HCT116 (cell line): ENCODE results near the gene RHOBTB1. TPM values are rescaled to one million over a fixed set of nuclear protein-coding genes. Genes with fewer than 3 reads are reported as not detected.

ENCODE experiments used
- ATAC-seq: fragments of 200-7000 bp; cut with Tn5 transposase; 2 replicates; pipeline ENCODE4 v1.9.1; 2020; ENCODE audit warnings: mild to moderate bottlenecking, moderate library complexity
- BruUV-seq: library from RNA; stranded (reverse); fragments of 400-500 nt; replicated peaks from 2 replicates; lab custom pipeline; 2021; lab: Mats Ljungman, UMichigan
- CTCF ChIA-PET: fragments of 300-600 bp; sonication (Branson Sonifier 250); formaldehyde crosslinking; loops from one replicate; lab custom pipeline; 2021; ENCODE audit warnings: antibody characterized with exemption; lab: Charles Lee
- POLR2A ChIA-PET: fragments of 300-600, 350-600 bp; sonication (Branson Sonifier 250); formaldehyde crosslinking; loops from one replicate; lab custom pipeline; 2021; ENCODE audit warnings: antibody characterized with exemption; lab: Charles Lee
- RAD21 ChIA-PET, 2 experiments: fragments of 300-600 bp; sonication (Branson Sonifier 250); formaldehyde crosslinking; loops; one replicate each; lab custom pipeline; 2023; ENCODE audit warnings: low total read pairs in 2 of 2; ENCODE audit not compliant: uncharacterized antibody in 2 of 2, unreplicated experiment in 2 of 2, low non-redundant PET in 1 of 2; lab: Charles Lee
- DNase-seq: peaks from one replicate; pipeline ENCODE4 v3.0.0-alpha.2; 2010; ENCODE audit warnings: low read depth, low spot score
- H2AFZ ChIP-seq: fragments of 200-600 bp; shearing (Covaris generic), sonication (generic); 2 replicates; pipeline ENCODE4 v1.6.1; 2017; ENCODE audit warnings: low read depth, mixed run types, mixed read lengths, antibody characterized with exemption, low read length; ENCODE audit not compliant: poor library complexity, severe bottlenecking
- H3K27ac ChIP-seq: 2 replicates; pipeline ENCODE4 v1.5.1; 2012; ENCODE audit warnings: low read depth, low read length
- H3K27me3 ChIP-seq: fragments of 200-600 bp; sonication (generic); 2 replicates; pipeline ENCODE4 v1.6.1; 2016; ENCODE audit warnings: mixed run types, low read length, mixed read lengths; ENCODE audit not compliant: insufficient read depth
- H3K36me3 ChIP-seq, 2 experiments: fragments of 200-500 bp in 1 of 2; fragments of 200-600 bp in 1 of 2; sonication (Bioruptor generic) in 1 of 2; sonication (generic) in 1 of 2; 2 replicates each; pipeline versions ENCODE4 v1.5.1 to v1.6.1; 2014 to 2016; ENCODE audit warnings: low read length in 2 of 2, inconsistent platforms in 1 of 2, mixed read lengths in 1 of 2, mixed run types in 1 of 2; ENCODE audit not compliant: insufficient read depth in 2 of 2, control insufficient read depth in 1 of 2
- H3K4me1 ChIP-seq, 2 experiments: fragments of 200-600 bp in 1 of 2; sonication (generic) in 1 of 2; 2 replicates each; pipeline versions ENCODE4 v1.5.1 to v1.6.1; 2012 to 2017; ENCODE audit warnings: low read length in 2 of 2, inconsistent platforms in 1 of 2, mild to moderate bottlenecking in 1 of 2, mixed read lengths in 1 of 2, mixed run types in 1 of 2, moderate library complexity in 1 of 2; ENCODE audit not compliant: insufficient read depth in 2 of 2, control insufficient read depth in 1 of 2
- H3K4me2 ChIP-seq: fragments of 200-600 bp; sonication (generic); 2 replicates; pipeline ENCODE4 v1.6.1; 2017; ENCODE audit warnings: mixed run types, low read length, mixed read lengths
- H3K4me3 ChIP-seq, 2 experiments: fragments of 200-600 bp in 1 of 2; sonication (generic) in 1 of 2; replicated peaks in 1 of 2; 2 replicates each; pipeline ENCODE4 v1.5.1; 2011 to 2016; ENCODE audit warnings: low read length in 2 of 2, control low read depth in 1 of 2, low read depth in 1 of 2, mild to moderate bottlenecking in 1 of 2, mixed read lengths in 1 of 2, mixed run types in 1 of 2
- H3K79me2 ChIP-seq: fragments of 200-600 bp; sonication (generic); 2 replicates; pipeline ENCODE4 v1.6.1; 2017; ENCODE audit warnings: mild to moderate bottlenecking, mixed run types, low read length, moderate library complexity, mixed read lengths; ENCODE audit not compliant: insufficient read depth
- H3K9ac ChIP-seq: fragments of 200-600 bp; sonication (generic); 2 replicates; pipeline ENCODE4 v1.6.1; 2016; ENCODE audit warnings: low read length, mixed read lengths
- H3K9me2 ChIP-seq: fragments of 200-600 bp; sonication (generic), shearing (Covaris generic); 2 replicates; pipeline ENCODE4 v1.6.1; 2017; ENCODE audit warnings: mixed run types, mild to moderate bottlenecking, moderate library complexity; ENCODE audit not compliant: insufficient read depth
- H3K9me3 ChIP-seq, 2 experiments: fragments of 200-500 bp in 1 of 2; fragments of 200-600 bp in 1 of 2; sonication (Bioruptor generic) in 1 of 2; sonication (generic) in 1 of 2; 2 replicates each; pipeline ENCODE4 v1.6.1; 2014 to 2017; ENCODE audit warnings: low read length in 2 of 2, mixed read lengths in 2 of 2, inconsistent platforms in 1 of 2, low read depth in 1 of 2, mild to moderate bottlenecking in 1 of 2, mixed run types in 1 of 2, moderate library complexity in 1 of 2; ENCODE audit not compliant: control insufficient read depth in 1 of 2, insufficient read depth in 1 of 2
- H4K20me1 ChIP-seq: fragments of 200-600 bp; sonication (generic), shearing (Covaris generic); 2 replicates; pipeline ENCODE4 v1.6.1; 2017; ENCODE audit warnings: mixed run types, mild to moderate bottlenecking, moderate library complexity; ENCODE audit not compliant: insufficient read depth
- ATF3 ChIP-seq: IDR thresholded peaks from 2 replicates; pipeline ENCODE4 v1.6.1; 2012
- CEBPB ChIP-seq: IDR thresholded peaks from 2 replicates; pipeline ENCODE4 v1.6.1; 2012; ENCODE audit warnings: low read depth
- EGR1 ChIP-seq: IDR thresholded peaks from 2 replicates; pipeline ENCODE4 v1.6.1; 2012; ENCODE audit warnings: low read depth
- ELF1 ChIP-seq: IDR thresholded peaks from 2 replicates; pipeline ENCODE4 v1.6.1; 2012; ENCODE audit warnings: low read depth, borderline replicate concordance
- POLR2A ChIP-seq: IDR thresholded peaks from 2 replicates; pipeline ENCODE4 v1.7.0; 2011; ENCODE audit warnings: borderline replicate concordance; ENCODE audit not compliant: insufficient read depth, insufficient read length; ENCODE audit errors: extremely low read depth
- POLR2AphosphoS5 ChIP-seq: IDR thresholded peaks from 2 replicates; pipeline ENCODE4 v1.6.1; 2011; ENCODE audit warnings: mild to moderate bottlenecking, low read depth, low read length, moderate library complexity
- SIN3A ChIP-seq: IDR thresholded peaks from 2 replicates; pipeline ENCODE4 v1.6.1; 2012; ENCODE audit warnings: low read depth
- SP1 ChIP-seq: IDR thresholded peaks from 2 replicates; pipeline ENCODE4 v1.6.1; 2012; ENCODE audit warnings: low read depth
- TCF7L2 ChIP-seq: IDR thresholded peaks from 2 replicates; pipeline ENCODE4 v1.7.0; 2011; ENCODE audit warnings: borderline replicate concordance, inconsistent platforms; ENCODE audit not compliant: insufficient read depth, insufficient read length; ENCODE audit errors: extremely low read depth
- YY1 ChIP-seq: IDR thresholded peaks from 2 replicates; pipeline ENCODE4 v1.6.1; 2011; ENCODE audit warnings: low read length, low read depth, moderate library complexity, mild to moderate bottlenecking; ENCODE audit not compliant: insufficient replicate concordance; ENCODE audit errors: extremely low read depth
- ZBTB33 ChIP-seq: IDR thresholded peaks from 2 replicates; pipeline ENCODE4 v1.6.1; 2011; ENCODE audit warnings: mild to moderate bottlenecking, low read length, moderate library complexity; ENCODE audit not compliant: insufficient replicate concordance; ENCODE audit errors: extremely low read depth
- ZFX ChIP-seq: fragments of 450-650 bp; IDR thresholded peaks from 2 replicates; pipeline ENCODE4 v1.6.1; 2017
- intact Hi-C: fragments of 100-400 bp; cut with micrococcal nuclease; formaldehyde crosslinking; loops from 2 replicates; pipeline ENCODE4 v1.10.0; 2022
- total RNA-seq: library from RNA; stranded (reverse); gene quantifications from one replicate; pipeline ENCODE4 v1.2.1, GENCODE V29; 2021; ENCODE audit not compliant: unreplicated experiment
- TF ChIP-seq, protein P1 (sequence below): IDR thresholded peaks from 2 replicates; pipeline ENCODE4 v1.6.1; 2012; ENCODE audit warnings: low read depth
- TF ChIP-seq, protein P2 (sequence below): IDR thresholded peaks from 2 replicates; pipeline ENCODE4 v1.6.1; 2012

Gene RHOBTB1
- total RNA-seq, 1 experiment from 2014 or later, result 1.6 TPM

DNA sequence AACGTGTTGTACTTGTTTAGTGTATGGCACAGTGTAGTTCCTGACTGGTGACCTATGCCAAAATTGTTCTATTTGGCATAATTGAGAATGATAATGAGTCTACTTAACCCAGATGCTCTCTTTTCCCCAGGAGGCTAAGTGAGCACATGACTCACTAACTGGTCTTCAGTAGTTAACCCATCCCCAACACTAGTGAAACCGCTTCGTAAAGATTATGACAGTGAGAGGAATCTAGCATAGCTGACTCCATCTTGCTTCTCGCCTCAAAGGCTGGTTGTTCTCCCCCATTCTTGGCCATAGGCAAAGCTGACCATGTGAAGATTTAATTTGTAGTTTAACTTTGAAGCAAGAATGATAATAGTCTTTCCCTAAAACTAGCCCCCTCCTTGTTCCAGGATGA lies 118.5 kb downstream of the RHOBTB1 start (continued):
- TF ChIP-seq YY1, result no peak
- TF ChIP-seq, all 23 proteins: peak for 0

GRCh38 chr10:60823324-60823723 lies 120.7 kb downstream of the RHOBTB1 start:
- no peaks in the 10 kb centered on the region for H3K9me3 ChIP-seq
- ATAC-seq, result no peak
- H3K36me3 ChIP-seq, result no peaks in the 10 kb centered on the region
- RAD21 ChIA-PET, result no interaction called here
- H4K20me1 ChIP-seq, result no peaks in the 10 kb centered on the region
- no peaks in the 10 kb centered on the region for H3K9me2 ChIP-seq
- H2AFZ ChIP-seq, result no peak overlapping the region
- TF ChIP-seq POLR2A (no peak), SP1 (no peak), ZBTB33 (no peak), YY1 (no peak), ZFX (no peak), POLR2AphosphoS5 (no peak), ATF3 (no peak), EGR1 (no peak), CEBPB (no peak), ELF1 (no peak), SIN3A (no peak), TCF7L2 (no peak)
- TF ChIP-seq, protein P1, sequence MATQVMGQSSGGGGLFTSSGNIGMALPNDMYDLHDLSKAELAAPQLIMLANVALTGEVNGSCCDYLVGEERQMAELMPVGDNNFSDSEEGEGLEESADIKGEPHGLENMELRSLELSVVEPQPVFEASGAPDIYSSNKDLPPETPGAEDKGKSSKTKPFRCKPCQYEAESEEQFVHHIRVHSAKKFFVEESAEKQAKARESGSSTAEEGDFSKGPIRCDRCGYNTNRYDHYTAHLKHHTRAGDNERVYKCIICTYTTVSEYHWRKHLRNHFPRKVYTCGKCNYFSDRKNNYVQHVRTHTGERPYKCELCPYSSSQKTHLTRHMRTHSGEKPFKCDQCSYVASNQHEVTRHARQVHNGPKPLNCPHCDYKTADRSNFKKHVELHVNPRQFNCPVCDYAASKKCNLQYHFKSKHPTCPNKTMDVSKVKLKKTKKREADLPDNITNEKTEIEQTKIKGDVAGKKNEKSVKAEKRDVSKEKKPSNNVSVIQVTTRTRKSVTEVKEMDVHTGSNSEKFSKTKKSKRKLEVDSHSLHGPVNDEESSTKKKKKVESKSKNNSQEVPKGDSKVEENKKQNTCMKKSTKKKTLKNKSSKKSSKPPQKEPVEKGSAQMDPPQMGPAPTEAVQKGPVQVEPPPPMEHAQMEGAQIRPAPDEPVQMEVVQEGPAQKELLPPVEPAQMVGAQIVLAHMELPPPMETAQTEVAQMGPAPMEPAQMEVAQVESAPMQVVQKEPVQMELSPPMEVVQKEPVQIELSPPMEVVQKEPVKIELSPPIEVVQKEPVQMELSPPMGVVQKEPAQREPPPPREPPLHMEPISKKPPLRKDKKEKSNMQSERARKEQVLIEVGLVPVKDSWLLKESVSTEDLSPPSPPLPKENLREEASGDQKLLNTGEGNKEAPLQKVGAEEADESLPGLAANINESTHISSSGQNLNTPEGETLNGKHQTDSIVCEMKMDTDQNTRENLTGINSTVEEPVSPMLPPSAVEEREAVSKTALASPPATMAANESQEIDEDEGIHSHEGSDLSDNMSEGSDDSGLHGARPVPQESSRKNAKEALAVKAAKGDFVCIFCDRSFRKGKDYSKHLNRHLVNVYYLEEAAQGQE, result no peak
- TF ChIP-seq, protein P2, sequence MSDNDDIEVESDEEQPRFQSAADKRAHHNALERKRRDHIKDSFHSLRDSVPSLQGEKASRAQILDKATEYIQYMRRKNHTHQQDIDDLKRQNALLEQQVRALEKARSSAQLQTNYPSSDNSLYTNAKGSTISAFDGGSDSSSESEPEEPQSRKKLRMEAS, result no peak
- no peaks in the 10 kb centered on the region for H3K4me1 ChIP-seq
- POLR2A ChIA-PET, result interaction anchor here (0.7 kb wide), 2 partner anchors 361 to 366 kb away, joined by 3 read pairs; no protein-coding TSS in a partner anchor
- H3K79me2 ChIP-seq, result no peaks in the 10 kb centered on the region
- intact Hi-C loops, result no loop called here
- no peak overlapping the region for H3K4me2 ChIP-seq
- H3K27ac ChIP-seq, result no peak overlapping the region
- no peak overlapping the region for H3K9ac ChIP-seq
- DNase-seq, result no peak
- CTCF ChIA-PET, result no interaction called here
- H3K27me3 ChIP-seq, result no peaks in the 10 kb centered on the region
- no TSS peak for BruUV-seq
- H3K4me3 ChIP-seq, result no peak overlapping the region
